Measurements from ENCODE around the gene LTB4R.

The LTB4R gene

GRCh38 chr14:24270537-24271133 is 40.7 kb upstream of the LTB4R start:
- peak overlapping the region; percentile 88 for H3K4me3 ChIP-seq (ENCODE audit: low read depth in 1 of 2, low read length in 2 of 2)
- peaks cover 3% of the 10 kb centered on the region for H3K36me3 ChIP-seq (ENCODE audit: insufficient read depth, low read length)
- H3K9ac ChIP-seq (ENCODE audit: low read length): peak overlapping the region; percentile 90
- H3K4me1 ChIP-seq (ENCODE audit: insufficient read depth, low read length): peaks cover 9% of the 10 kb centered on the region
- peak overlapping the region; percentile 99 for H3K27ac ChIP-seq (ENCODE audit: low read depth, low read length)
- H3K27me3 ChIP-seq (ENCODE audit: control insufficient read depth in 1 of 2, insufficient read depth in 2 of 2, low read length in 2 of 2): no peaks in the 10 kb centered on the region
- H3K9me3 ChIP-seq (ENCODE audit: low read length): no peaks in the 10 kb centered on the region

DNA sequence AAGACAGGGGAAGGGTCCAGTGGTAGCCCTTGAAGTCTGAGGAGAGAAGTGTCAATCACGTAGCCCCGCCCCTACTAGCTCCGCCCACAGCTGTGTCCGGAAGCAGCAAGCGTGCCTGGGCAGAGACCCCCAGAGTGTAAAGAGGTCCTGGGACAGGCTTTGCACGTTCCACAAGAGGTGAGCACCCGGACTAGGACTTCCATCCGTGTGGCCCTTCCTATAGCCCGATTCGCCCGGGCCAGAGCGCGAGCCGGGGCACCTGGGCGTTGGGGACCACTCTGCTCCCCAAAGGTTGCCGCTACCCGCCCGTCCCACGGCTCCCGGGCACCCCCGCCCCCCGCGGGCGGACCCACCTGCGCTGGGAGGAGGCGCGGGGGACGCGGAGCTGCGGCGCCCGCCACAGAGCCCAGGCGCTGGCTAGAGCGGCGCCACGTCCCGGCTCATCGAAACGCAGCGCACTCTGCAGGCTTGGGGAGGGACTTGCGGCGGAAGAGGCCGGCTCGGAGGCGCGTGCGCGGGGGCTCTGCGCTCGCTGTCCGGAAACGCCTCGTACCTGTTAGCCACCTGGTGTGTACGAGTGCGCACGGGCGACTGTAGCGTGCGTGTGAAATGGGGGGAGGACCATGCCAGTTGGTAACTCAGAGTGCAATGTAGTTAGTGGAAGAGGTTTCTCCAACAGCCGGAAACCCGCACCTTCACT is 40.0 kb upstream of the LTB4R start, which contains the start of gene RABGGTA:
Gene RABGGTA (minus strand): TSS at position 464 of the 700 bp plus-strand sequence. CDS start 482 bp downstream, outside the sequence.
- H3K9ac ChIP-seq (ENCODE audit: low read length): peak within 1 kb of the TSS; percentile 90
- peaks cover 9% of the 10 kb centered on the region for H3K4me1 ChIP-seq (ENCODE audit: insufficient read depth, low read length)
- peak within 1 kb of the TSS; percentile 88 for H3K4me3 ChIP-seq (ENCODE audit: low read depth in 1 of 2, low read length in 2 of 2)
- peak within 1 kb of the TSS; percentile 99 for H3K27ac ChIP-seq (ENCODE audit: low read depth, low read length)
- no peaks in the 10 kb centered on the region for H3K27me3 ChIP-seq (ENCODE audit: control insufficient read depth in 1 of 2, insufficient read depth in 2 of 2, low read length in 2 of 2)
- peaks cover 3% of the 10 kb centered on the region for H3K36me3 ChIP-seq (ENCODE audit: insufficient read depth, low read length)
- no peaks in the 10 kb centered on the region for H3K9me3 ChIP-seq (ENCODE audit: low read length)

- no peaks in the 10 kb centered on the region for H3K9me3 ChIP-seq (ENCODE audit: low read length)
- peak overlapping the region; percentile 99 for H3K27ac ChIP-seq (ENCODE audit: low read depth, low read length)
- peaks cover 9% of the 10 kb centered on the region for H3K4me1 ChIP-seq (ENCODE audit: insufficient read depth, low read length)
- peak overlapping the region; percentile 88 for H3K4me3 ChIP-seq (ENCODE audit: low read depth in 1 of 2, low read length in 2 of 2)
- peak overlapping the region; percentile 90 for H3K9ac ChIP-seq (ENCODE audit: low read length)
- no peaks in the 10 kb centered on the region for H3K27me3 ChIP-seq (ENCODE audit: control insufficient read depth in 1 of 2, insufficient read depth in 2 of 2, low read length in 2 of 2)
- peaks cover 3% of the 10 kb centered on the region for H3K36me3 ChIP-seq (ENCODE audit: insufficient read depth, low read length)
Observed at GRCh38 chr14:24271834-24272263, 39.5 kb upstream of the LTB4R start.

- Histone ChIP-seq H3K36me3 (ENCODE audit: insufficient read depth, low read length) (peaks cover 3% of the 10 kb centered on the region), H3K9ac (ENCODE audit: low read length) (no peak overlapping the region), H3K4me3 (ENCODE audit: low read depth in 1 of 2, low read length in 2 of 2) (no peak overlapping the region)
Observed at GRCh38 chr14:24272467-24272866, 38.8 kb upstream of the LTB4R start.

GRCh38 chr14:24273422-24273998 is 37.8 kb upstream of the LTB4R start:
- Histone ChIP-seq H3K4me1 (ENCODE audit: insufficient read depth, low read length) (peaks cover 9% of the 10 kb centered on the region), H3K36me3 (ENCODE audit: insufficient read depth, low read length) (peaks cover 3% of the 10 kb centered on the region), H3K4me3 (ENCODE audit: low read depth in 1 of 2, low read length in 2 of 2) (no peak overlapping the region), H3K27me3 (ENCODE audit: control insufficient read depth in 1 of 2, insufficient read depth in 2 of 2, low read length in 2 of 2) (no peaks in the 10 kb centered on the region), H3K27ac (ENCODE audit: low read depth, low read length) (no peak overlapping the region), H3K9ac (ENCODE audit: low read length) (no peak overlapping the region), H3K9me3 (ENCODE audit: low read length) (no peaks in the 10 kb centered on the region)

More at GRCh38 chr14:24272467-24272866, 38.8 kb upstream of the LTB4R start:
- no peaks in the 10 kb centered on the region for H3K27me3 ChIP-seq (ENCODE audit: control insufficient read depth in 1 of 2, insufficient read depth in 2 of 2, low read length in 2 of 2)
- H3K9me3 ChIP-seq (ENCODE audit: low read length): no peaks in the 10 kb centered on the region
- no peak overlapping the region for H3K27ac ChIP-seq (ENCODE audit: low read depth, low read length)
- peaks cover 9% of the 10 kb centered on the region for H3K4me1 ChIP-seq (ENCODE audit: insufficient read depth, low read length)

- no peak overlapping the region for H3K4me3 ChIP-seq (ENCODE audit: low read depth in 1 of 2, low read length in 2 of 2)
- peaks cover 3% of the 10 kb centered on the region for H3K36me3 ChIP-seq (ENCODE audit: insufficient read depth, low read length)
- no peaks in the 10 kb centered on the region for H3K9me3 ChIP-seq (ENCODE audit: low read length)
- H3K27me3 ChIP-seq (ENCODE audit: control insufficient read depth in 1 of 2, insufficient read depth in 2 of 2, low read length in 2 of 2): no peaks in the 10 kb centered on the region
- peaks cover 9% of the 10 kb centered on the region for H3K4me1 ChIP-seq (ENCODE audit: insufficient read depth, low read length)
- H3K27ac ChIP-seq (ENCODE audit: low read depth, low read length): no peak overlapping the region
- H3K9ac ChIP-seq (ENCODE audit: low read length): no peak overlapping the region
Observed at GRCh38 chr14:24274101-24274543, 37.2 kb upstream of the LTB4R start.

DNA sequence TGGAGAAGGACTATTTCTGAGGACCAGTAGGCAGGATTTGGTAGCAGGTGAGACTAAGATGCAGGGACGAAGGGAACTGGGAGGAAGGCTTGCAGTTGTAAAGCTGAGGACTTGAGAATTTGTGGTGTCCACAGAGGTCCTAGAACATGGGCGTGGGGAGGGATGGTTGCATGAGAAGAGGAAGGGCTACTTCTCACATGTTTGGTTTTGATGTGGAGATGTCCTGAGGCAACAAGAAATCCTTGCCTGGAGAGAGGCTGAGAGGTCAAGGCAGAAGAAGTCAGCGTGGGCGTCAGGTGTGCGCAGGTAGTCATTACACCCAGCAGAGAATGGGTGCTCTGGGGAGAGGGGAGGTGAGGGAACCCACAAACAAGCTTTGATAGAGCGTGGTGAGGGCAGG is 34.2 kb upstream of the LTB4R start:
- H3K4me1 ChIP-seq (ENCODE audit: insufficient read depth, low read length): peaks cover under 1% of the 10 kb centered on the region

GRCh38 chr14:24277606-24278321 is 33.5 kb upstream of the LTB4R start:
- Histone ChIP-seq H3K9me3 (ENCODE audit: low read length) (no peaks in the 10 kb centered on the region), H3K4me3 (ENCODE audit: low read depth in 1 of 2, low read length in 2 of 2) (no peak overlapping the region), H3K27me3 (ENCODE audit: control insufficient read depth in 1 of 2, insufficient read depth in 2 of 2, low read length in 2 of 2) (no peaks in the 10 kb centered on the region), H3K36me3 (ENCODE audit: insufficient read depth, low read length) (no peaks in the 10 kb centered on the region), H3K4me1 (ENCODE audit: insufficient read depth, low read length) (no peaks in the 10 kb centered on the region), H3K27ac (ENCODE audit: low read depth, low read length) (no peak overlapping the region), H3K9ac (ENCODE audit: low read length) (no peak overlapping the region)

More for the DNA sequence above, 34.2 kb upstream of the LTB4R start:
- no peak overlapping the region for H3K9ac ChIP-seq (ENCODE audit: low read length)
- no peak overlapping the region for H3K4me3 ChIP-seq (ENCODE audit: low read depth in 1 of 2, low read length in 2 of 2)
- H3K27me3 ChIP-seq (ENCODE audit: control insufficient read depth in 1 of 2, insufficient read depth in 2 of 2, low read length in 2 of 2): no peaks in the 10 kb centered on the region
- H3K36me3 ChIP-seq (ENCODE audit: insufficient read depth, low read length): no peaks in the 10 kb centered on the region
- no peaks in the 10 kb centered on the region for H3K9me3 ChIP-seq (ENCODE audit: low read length)
- H3K27ac ChIP-seq (ENCODE audit: low read depth, low read length): no peak overlapping the region

DNA sequence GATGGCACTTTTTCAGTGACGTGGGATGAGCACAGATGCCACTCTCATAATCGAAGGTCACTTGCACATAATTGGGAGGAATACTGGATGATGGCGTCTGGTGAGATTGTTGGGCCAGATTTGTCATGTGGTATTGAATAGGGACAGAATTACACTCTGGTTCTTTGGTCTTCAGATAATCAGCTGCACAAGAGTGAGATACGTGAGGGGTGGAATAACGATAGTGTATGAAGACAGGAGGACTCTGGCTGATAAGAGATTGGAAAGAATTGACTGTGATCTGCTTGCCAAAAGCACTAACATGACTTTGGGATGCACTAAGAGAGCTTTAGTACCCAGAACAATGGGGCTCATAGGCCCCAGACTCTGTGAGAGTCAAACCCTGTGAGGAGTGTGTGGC is 32.9 kb upstream of the LTB4R start:
- Histone ChIP-seq H3K9ac (ENCODE audit: low read length) (no peak overlapping the region), H3K4me3 (ENCODE audit: low read depth in 1 of 2, low read length in 2 of 2) (no peak overlapping the region), H3K36me3 (ENCODE audit: insufficient read depth, low read length) (no peaks in the 10 kb centered on the region), H3K9me3 (ENCODE audit: low read length) (no peaks in the 10 kb centered on the region), H3K27ac (ENCODE audit: low read depth, low read length) (no peak overlapping the region), H3K27me3 (ENCODE audit: control insufficient read depth in 1 of 2, insufficient read depth in 2 of 2, low read length in 2 of 2) (no peaks in the 10 kb centered on the region), H3K4me1 (ENCODE audit: insufficient read depth, low read length) (no peaks in the 10 kb centered on the region)

DNA sequence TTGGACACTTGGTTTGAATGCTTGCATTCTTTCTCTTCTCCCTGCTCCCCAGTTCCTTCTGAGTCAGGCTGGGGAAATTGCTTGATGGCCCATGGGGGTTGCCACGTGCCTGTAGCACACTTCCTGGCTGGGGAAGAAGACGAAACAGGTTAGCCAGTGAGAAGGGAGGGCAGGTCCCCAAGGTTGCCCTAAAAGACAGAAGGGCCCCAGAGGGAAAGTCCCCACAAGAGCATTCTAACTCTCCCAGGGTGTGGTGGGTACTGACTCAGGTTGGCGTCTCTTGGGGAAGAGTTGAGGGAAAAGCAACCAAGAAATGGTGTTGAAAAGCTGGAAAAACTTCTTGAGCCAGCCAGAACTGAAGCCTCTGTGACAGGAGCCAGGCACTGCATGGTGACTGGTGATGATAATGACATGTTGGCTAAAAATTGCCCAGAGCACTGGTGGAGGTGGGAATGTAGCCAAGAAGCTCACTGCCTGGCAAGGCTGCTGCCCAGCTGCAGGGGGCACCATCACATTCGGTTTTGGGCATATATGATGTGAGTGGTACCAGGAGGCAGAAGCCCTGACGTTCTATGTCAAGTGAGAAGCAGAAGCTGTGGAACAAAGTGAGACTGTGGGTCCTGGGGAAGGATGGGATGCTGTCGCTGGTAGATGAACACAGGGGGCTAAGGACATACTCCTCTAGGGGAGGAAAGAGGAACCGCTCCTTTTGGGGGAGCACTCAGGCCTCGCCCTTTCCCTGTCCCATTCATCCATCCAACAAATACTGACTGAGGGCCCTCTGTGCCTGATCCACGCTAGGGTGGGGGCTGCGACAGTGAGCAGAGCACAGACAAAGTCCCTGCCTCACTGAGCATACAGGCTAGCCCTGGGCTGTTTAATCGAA is 31.8 kb upstream of the LTB4R start:
- Histone ChIP-seq H3K9ac (ENCODE audit: low read length) (no peak overlapping the region), H3K27ac (ENCODE audit: low read depth, low read length) (no peak overlapping the region), H3K27me3 (ENCODE audit: control insufficient read depth in 1 of 2, insufficient read depth in 2 of 2, low read length in 2 of 2) (no peaks in the 10 kb centered on the region), H3K4me3 (ENCODE audit: low read depth in 1 of 2, low read length in 2 of 2) (no peak overlapping the region), H3K9me3 (ENCODE audit: low read length) (no peaks in the 10 kb centered on the region), H3K36me3 (ENCODE audit: insufficient read depth, low read length) (no peaks in the 10 kb centered on the region), H3K4me1 (ENCODE audit: insufficient read depth, low read length) (no peaks in the 10 kb centered on the region)

All from muscle layer of colon (tissue), 2 donors.